Upper lobe of left lung (tissue), 4 donors: ENCODE results near the gene TSC1.

Experiments
- EP300 ChIP-seq, 4 donors: sonication (generic); formaldehyde crosslinking; IDR thresholded peaks; one replicate each; pipeline ENCODE4 v1.5.1; 2017; ENCODE audit warnings: antibody characterized with exemption in 4 of 4, control low read depth in 2 of 4
- POLR2A ChIP-seq, 4 donors: fragments of 450-650 bp; IDR thresholded peaks; one replicate each; pipeline ENCODE4 v1.5.1; 2016 to 2017; ENCODE audit warnings: antibody characterized with exemption in 4 of 4, mild to moderate bottlenecking in 2 of 4
- POLR2AphosphoS5 ChIP-seq, 2 donors: sonication (generic); formaldehyde crosslinking; IDR thresholded peaks; one replicate each; pipeline ENCODE4 v1.5.1; 2017; ENCODE audit warnings: antibody characterized with exemption in 2 of 2
- TF ChIP-seq, protein P1 (sequence below), 6 experiments: fragments of 450-650 bp in 4 of 6; fragments of 200-600 bp in 2 of 6; sonication (generic) in 2 of 6; IDR thresholded peaks; one replicate each; pipeline ENCODE4 v1.5.1; 2016 to 2019; ENCODE audit warnings: antibody characterized with exemption in 6 of 6

DNA sequence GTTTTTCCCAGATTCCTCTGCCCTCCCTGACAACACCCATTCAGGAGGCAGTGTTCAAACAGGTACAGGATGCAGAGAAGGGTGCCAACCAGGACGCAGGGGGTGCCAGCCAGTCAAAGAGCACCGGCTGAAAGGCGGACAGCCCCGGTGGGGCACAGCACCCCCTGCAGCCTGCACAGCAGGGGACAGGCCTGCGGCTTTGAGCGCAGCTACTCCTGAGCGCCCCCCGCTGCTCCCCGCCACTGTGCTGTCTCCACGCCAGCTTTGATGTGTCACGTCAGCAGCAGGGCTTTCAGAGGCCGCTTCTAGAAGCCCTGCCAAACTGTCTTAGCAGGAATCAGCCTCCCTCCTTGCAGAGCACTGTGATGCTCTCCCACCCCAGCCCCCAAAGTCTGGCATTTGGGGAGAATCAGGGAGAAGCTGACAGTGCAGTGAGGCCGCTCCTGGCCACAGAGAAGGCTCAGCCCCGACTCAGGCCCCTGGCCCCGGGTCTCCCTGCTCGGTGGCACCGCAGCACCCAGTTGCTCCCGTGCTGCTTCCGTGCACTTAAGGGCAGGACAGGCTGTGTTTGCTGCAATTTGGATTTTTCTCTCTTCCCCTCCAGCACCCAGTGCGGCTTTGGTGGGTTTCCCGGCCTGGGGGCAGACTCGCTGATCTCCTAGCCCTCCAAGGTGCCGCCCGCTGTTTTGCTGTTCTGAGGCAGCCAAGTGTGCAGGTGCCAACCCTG, 86.6 kb downstream of the TSC1 start:
- TF ChIP-seq, protein P1, sequence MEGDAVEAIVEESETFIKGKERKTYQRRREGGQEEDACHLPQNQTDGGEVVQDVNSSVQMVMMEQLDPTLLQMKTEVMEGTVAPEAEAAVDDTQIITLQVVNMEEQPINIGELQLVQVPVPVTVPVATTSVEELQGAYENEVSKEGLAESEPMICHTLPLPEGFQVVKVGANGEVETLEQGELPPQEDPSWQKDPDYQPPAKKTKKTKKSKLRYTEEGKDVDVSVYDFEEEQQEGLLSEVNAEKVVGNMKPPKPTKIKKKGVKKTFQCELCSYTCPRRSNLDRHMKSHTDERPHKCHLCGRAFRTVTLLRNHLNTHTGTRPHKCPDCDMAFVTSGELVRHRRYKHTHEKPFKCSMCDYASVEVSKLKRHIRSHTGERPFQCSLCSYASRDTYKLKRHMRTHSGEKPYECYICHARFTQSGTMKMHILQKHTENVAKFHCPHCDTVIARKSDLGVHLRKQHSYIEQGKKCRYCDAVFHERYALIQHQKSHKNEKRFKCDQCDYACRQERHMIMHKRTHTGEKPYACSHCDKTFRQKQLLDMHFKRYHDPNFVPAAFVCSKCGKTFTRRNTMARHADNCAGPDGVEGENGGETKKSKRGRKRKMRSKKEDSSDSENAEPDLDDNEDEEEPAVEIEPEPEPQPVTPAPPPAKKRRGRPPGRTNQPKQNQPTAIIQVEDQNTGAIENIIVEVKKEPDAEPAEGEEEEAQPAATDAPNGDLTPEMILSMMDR (IDR thresholded peaks at IDR 0.05), result no peak
- no peak for TF ChIP-seq POLR2A (IDR thresholded peaks at IDR 0.05)
- no peak for TF ChIP-seq EP300 (IDR thresholded peaks at IDR 0.05)
- no peak for TF ChIP-seq POLR2AphosphoS5 (IDR thresholded peaks at IDR 0.05)
